HL-60 (cell line): ENCODE measurements around the gene SHOX.

Experiments
- CTCF ChIP-seq: IDR thresholded peaks from one replicate; pipeline ENCODE4 v1.5.1; 2011; ENCODE audit warnings: low read length, control low read depth, inconsistent platforms; ENCODE audit not compliant: insufficient read depth
- GABPA ChIP-seq: IDR thresholded peaks from 2 replicates; pipeline ENCODE4 v1.6.1; 2012; ENCODE audit warnings: low read depth
- SPI1 ChIP-seq: IDR thresholded peaks from 2 replicates; pipeline ENCODE4 v1.6.1; 2012; ENCODE audit warnings: low read depth, mild to moderate bottlenecking, borderline replicate concordance
- TF ChIP-seq, protein P1 (sequence below): IDR thresholded peaks from 2 replicates; pipeline ENCODE4 v1.6.1; 2012; ENCODE audit warnings: low read depth; ENCODE audit not compliant: insufficient replicate concordance

GRCh38 chrX:633043-633984 is 2.7 kb downstream of the SHOX start:
- TF ChIP-seq CTCF (no peak), GABPA (no peak), SPI1 (no peak)
- TF ChIP-seq, protein P1, sequence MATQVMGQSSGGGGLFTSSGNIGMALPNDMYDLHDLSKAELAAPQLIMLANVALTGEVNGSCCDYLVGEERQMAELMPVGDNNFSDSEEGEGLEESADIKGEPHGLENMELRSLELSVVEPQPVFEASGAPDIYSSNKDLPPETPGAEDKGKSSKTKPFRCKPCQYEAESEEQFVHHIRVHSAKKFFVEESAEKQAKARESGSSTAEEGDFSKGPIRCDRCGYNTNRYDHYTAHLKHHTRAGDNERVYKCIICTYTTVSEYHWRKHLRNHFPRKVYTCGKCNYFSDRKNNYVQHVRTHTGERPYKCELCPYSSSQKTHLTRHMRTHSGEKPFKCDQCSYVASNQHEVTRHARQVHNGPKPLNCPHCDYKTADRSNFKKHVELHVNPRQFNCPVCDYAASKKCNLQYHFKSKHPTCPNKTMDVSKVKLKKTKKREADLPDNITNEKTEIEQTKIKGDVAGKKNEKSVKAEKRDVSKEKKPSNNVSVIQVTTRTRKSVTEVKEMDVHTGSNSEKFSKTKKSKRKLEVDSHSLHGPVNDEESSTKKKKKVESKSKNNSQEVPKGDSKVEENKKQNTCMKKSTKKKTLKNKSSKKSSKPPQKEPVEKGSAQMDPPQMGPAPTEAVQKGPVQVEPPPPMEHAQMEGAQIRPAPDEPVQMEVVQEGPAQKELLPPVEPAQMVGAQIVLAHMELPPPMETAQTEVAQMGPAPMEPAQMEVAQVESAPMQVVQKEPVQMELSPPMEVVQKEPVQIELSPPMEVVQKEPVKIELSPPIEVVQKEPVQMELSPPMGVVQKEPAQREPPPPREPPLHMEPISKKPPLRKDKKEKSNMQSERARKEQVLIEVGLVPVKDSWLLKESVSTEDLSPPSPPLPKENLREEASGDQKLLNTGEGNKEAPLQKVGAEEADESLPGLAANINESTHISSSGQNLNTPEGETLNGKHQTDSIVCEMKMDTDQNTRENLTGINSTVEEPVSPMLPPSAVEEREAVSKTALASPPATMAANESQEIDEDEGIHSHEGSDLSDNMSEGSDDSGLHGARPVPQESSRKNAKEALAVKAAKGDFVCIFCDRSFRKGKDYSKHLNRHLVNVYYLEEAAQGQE: no peak
